ENCODE measurements around the gene SEC16A. TPM values are rescaled to one million over a fixed set of nuclear protein-coding genes. Genes with fewer than 3 reads are reported as not detected.

Gene SEC16A
- total and polyA plus RNA-seq, 8 donors: 14.6 to 105 (median 45.4) TPM

DNA sequence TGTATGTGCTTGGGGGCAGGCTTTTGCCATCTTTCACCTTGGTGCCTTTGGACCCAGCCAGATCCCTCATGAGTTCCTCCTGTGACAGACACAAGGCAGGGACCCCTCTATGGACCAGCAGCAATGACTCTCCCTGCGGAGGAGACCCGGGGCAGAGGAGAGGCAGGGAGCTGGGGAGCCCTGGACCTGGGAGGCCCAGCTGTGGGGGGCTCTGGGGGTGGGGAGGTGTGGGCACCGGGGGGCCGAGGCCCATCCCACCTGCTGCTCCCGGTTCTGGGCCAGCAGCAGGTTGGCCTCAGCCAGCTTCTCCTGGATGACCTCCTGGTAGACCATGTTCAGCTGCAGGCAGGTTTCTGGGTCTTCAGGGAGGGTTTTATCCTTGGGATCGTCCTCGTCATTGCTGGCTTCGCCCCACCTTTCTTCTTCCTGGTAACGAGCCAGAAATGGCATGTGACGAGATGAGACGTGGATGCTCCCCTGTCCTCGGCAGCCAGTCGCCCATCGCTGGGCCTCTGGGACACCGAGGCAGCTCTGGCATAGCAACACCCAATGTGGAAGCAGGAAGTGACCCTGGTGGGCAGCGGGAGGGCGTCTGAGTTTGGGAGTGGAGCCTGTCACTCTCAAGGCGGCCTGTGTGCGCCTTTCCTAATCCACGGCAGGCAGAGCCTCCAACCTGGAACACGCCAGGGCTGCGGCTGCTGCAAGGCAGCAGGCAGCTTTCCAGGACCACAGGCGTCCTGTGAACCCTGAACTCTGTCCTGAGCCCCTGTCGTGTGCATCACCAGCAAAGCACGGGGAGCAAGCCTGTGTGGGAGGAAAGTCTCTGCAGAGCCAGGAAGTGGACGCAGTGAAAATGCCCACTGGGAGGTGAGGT lies 87.3 kb downstream of the SEC16A start:
- H3K27me3 ChIP-seq: no peaks in the 10 kb centered on the region
- no peak overlapping the region for H3K4me3 ChIP-seq
- no peaks in the 10 kb centered on the region for H3K9me3 ChIP-seq
- peaks cover 11 to 27% (median 24%) of the 10 kb centered on the region in 4 donors for H3K4me1 ChIP-seq
- intact Hi-C loops (cut with DNase I; ENCODE audit: low total_unique reads): no loop called here
- no peak for DNase-seq
- TF ChIP-seq CTCF (IDR thresholded peaks at IDR 0.05) (no peak), POLR2AphosphoS5 (IDR thresholded peaks at IDR 0.05) (no peak), EP300 (IDR thresholded peaks at IDR 0.05) (no peak), POLR2A (IDR thresholded peaks at IDR 0.05) (no peak)
- H3K27ac ChIP-seq: no peak overlapping the region
- peaks cover 53 to 82% (median 74%) of the 10 kb centered on the region in 4 donors for H3K36me3 ChIP-seq
- WGBS, 5 donors: 84 to 93% (median 89%) methylated on average over 10 to 26 of the region's 26 CpGs

DNA sequence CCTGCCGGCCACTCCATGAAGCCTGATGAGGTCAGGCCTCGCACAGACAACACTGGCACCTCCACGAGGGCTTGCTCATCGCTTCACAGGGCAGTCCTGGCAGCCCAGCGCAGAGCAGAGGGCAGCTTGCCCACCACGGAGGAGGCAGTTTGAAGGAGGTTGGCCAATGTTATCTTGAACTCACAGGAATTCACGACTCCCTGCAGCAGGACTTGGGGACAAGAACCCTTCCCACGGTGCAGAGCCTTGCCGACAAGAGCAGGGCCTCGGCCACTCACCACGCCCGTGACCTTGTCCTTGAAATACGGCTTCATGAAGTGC lies 87.9 kb downstream of the SEC16A start:
- no peak for DNase-seq
- H3K27ac ChIP-seq: no peak overlapping the region
- TF ChIP-seq POLR2A (IDR thresholded peaks at IDR 0.05) (no peak), CTCF (IDR thresholded peaks at IDR 0.05) (no peak), POLR2AphosphoS5 (IDR thresholded peaks at IDR 0.05) (no peak), EP300 (IDR thresholded peaks at IDR 0.05) (no peak)
- no peak overlapping the region for H3K4me3 ChIP-seq
- peaks cover 8 to 21% (median 18%) of the 10 kb centered on the region in 4 donors for H3K4me1 ChIP-seq
- no peaks in the 10 kb centered on the region for H3K9me3 ChIP-seq
- intact Hi-C loops (cut with DNase I; ENCODE audit: low total_unique reads): no loop called here
- 89 to 97% (median 92%) methylated on average over 13 of the region's 13 CpGs for WGBS, 5 donors
- peaks cover 53 to 86% (median 79%) of the 10 kb centered on the region in 4 donors for H3K36me3 ChIP-seq
- H3K27me3 ChIP-seq: no peaks in the 10 kb centered on the region

- H3K4me3 ChIP-seq: no peak overlapping the region
- H3K27ac ChIP-seq: no peak overlapping the region
- H3K36me3 ChIP-seq: peaks cover 55 to 92% (median 84%) of the 10 kb centered on the region in 4 donors
- WGBS, 5 donors: 89 to 96% (median 94%) methylated on average over 18 to 21 of the region's 21 CpGs
- peaks cover 7 to 20% (median 15%) of the 10 kb centered on the region in 4 donors for H3K4me1 ChIP-seq
- no peaks in the 10 kb centered on the region for H3K27me3 ChIP-seq
- intact Hi-C loops (cut with DNase I; ENCODE audit: low total_unique reads): no loop called here
- no peak for TF ChIP-seq EP300 (IDR thresholded peaks at IDR 0.05)
- TF ChIP-seq POLR2AphosphoS5 (IDR thresholded peaks at IDR 0.05): no peak
- no peak for TF ChIP-seq POLR2A (IDR thresholded peaks at IDR 0.05)
- TF ChIP-seq CTCF (IDR thresholded peaks at IDR 0.05): no peak
- no peaks in the 10 kb centered on the region for H3K9me3 ChIP-seq
- DNase-seq: no peak
These were observed 88.4 kb downstream of the SEC16A start for GRCh38 chr9:136394312-136395019.

- H3K27ac ChIP-seq: no peak overlapping the region
- no peak for TF ChIP-seq POLR2A (IDR thresholded peaks at IDR 0.05)
- no peak for TF ChIP-seq POLR2AphosphoS5 (IDR thresholded peaks at IDR 0.05)
- TF ChIP-seq CTCF (IDR thresholded peaks at IDR 0.05): no peak
- no peak for TF ChIP-seq EP300 (IDR thresholded peaks at IDR 0.05)
- peaks cover 61 to 99% (median 94%) of the 10 kb centered on the region in 4 donors for H3K36me3 ChIP-seq
- peaks cover 0 to 10% (median 6%) of the 10 kb centered on the region in 4 donors for H3K4me1 ChIP-seq
- 74 to 91% (median 80%) methylated on average over 8 to 17 of the region's 17 CpGs for WGBS, 5 donors
- H3K9me3 ChIP-seq: no peaks in the 10 kb centered on the region
- H3K4me3 ChIP-seq: no peak overlapping the region
- DNase-seq: no peak
- H3K27me3 ChIP-seq: no peaks in the 10 kb centered on the region
- intact Hi-C loops (cut with DNase I; ENCODE audit: low total_unique reads): no loop called here
These were observed 89.3 kb downstream of the SEC16A start for GRCh38 chr9:136393531-136393930.

All from stomach (tissue), 9 donors.